Iris pigment epithelial cell (primary cell): ENCODE data around the gene VAPA.
A peak's percentile ranks its signal among the peaks of the same experiment; 100 is the strongest.

ENCODE experiments used
- DNase-seq: peaks from one replicate; pipeline ENCODE4 v3.0.0-alpha.2; 2011; ENCODE audit warnings: low read depth

VAPA gene

DNA sequence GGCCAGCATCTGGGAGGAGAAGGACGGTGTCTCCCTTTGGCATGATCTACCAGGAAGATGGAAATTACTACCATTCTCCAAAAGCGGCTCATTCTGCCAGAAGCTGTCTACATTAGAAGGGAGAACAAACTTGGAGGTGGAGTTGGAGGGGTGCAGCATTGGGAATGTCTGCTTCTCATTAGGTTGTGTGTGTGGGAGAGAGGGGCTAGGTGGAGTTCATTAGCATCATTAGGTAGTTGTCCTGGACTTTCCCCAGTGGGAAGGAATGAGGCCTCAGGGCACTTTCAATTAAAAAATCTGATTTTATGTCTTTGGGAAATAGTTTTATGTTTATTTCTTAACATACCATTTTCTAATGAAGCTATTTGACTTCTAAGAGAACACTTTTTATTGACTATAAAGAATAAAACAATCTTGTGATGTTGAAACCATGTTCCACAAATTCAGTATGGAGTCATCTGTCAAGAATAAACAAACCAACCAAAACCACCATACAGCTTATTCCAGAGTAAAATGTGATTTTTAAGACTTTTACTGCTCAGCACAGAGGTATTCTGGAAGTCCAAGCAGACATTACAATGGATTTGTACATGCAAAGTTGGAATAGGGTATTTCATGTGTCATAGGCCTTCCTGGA, 60.6 kb downstream of the VAPA start:
- DNase-seq = no peak

DNA sequence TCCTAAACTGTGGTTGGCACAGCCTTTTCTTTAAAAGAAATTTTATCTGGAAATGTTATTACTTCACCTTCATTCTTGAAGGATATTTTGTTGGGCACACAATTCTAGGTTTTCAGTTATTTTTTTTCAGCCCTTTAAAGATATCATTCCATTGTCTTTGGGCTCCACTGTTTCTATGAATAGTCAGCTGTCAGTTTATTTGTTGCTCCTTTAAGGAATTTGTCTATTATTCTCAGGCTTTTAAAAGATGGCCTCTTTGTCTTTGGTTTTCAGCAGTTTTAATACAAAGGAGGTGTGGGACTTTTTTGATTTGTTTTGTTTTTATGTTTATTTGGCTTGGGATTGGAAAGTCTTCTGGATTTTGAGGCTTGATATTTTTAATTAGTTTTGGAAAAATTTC, 61.8 kb downstream of the VAPA start:
- no peak for DNase-seq

DNA sequence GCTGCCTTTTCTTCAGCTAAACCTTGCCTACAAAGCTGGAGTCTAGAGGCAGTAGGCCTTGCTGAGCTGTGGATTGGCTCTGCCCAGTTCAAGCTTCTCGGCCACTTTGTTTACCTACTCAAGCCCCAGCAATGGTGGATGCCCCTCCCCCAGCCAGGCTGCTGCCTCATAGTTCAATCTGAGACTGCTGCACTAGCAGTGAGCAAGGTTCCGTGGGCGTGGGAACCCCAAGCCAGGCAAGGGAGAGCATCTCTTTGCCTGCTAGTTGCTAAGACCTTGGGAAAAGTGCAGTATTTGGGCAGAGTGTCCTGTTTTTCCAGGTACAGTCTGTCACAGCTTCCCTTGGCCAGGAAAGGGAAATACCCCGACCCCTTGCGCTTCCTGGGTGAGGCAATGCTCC, 68.9 kb downstream of the VAPA start:
- peak; percentile 28 for DNase-seq

GRCh38 chr18:9984080-9984479, 70.3 kb downstream of the VAPA start:
- no peak for DNase-seq

DNA sequence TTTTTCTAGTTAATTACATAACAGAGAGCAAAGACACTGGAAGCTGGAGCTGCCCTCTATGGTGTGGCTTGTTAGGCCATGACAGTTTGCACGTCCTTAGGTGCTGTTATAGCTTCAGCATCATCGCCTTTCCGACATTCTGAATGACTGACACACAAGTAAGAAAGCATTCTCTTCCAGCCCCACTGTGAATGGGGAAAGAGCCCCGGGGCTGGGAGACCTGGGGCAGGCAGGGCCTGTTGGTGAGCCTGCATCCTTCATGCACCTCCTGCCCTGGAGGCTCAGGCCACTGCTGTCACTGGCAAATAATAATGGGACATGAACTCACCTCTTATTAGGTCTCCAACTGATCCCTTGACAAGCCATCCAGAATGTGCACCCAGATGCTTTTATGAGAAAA, 71.8 kb downstream of the VAPA start:
- no peak for DNase-seq

DNA sequence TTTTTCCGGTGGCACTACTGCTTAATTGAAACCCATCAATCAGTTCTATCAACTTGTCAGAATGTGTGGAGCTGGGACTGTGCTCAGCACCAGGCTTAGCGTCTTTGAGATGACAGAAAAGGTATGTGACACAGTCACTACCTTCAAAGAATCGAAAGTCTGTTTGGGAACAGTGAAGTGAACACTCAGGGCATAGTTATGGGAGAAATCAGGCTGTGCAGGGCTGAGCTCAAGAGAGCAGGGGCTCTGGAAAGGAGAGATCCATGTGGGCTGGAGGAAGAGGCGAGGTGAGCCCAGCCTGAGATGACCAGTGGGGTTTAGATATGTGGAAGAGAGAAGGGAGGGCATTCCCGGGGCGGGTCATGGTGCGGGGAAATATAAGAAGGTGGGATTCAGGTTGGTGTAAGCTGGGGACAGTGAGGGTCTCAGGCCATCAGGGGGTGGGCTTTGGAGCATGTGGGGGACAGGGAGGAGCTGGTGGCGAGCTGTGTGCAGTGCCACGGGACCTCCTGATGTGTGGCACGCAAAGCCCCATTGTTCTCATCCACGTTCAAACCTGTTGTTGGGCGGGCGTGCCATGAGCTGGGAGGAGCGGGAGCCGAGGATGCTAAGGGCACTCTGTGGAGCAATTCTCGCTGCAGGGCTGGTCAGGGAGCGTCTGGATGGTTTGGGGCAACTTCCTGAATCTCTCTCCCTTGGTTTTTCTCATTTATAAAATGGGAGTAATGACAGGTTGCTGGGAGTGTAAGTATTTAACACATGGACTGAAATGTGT, 72.5 kb downstream of the VAPA start:
- no peak for DNase-seq

DNA sequence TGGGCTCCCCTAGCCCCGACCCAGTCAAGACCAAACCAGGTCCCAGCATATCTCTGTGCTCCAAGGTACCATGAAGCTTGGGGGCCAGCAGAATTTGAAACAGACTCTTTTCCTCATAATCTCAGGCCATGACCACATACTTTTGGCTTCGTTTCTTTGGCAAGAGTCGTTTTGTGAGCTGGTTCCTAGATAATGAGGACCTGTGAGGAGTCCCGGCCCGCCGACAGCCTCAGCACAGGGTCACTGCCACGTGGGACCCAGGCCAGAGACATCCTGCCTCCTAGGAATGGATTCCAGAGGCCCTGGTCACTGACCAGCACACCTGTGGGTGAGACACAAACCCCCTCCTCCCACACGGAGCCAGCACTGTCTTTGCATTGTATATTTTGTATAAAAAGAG, 73.5 kb downstream of the VAPA start:
- DNase-seq = no peak

DNA sequence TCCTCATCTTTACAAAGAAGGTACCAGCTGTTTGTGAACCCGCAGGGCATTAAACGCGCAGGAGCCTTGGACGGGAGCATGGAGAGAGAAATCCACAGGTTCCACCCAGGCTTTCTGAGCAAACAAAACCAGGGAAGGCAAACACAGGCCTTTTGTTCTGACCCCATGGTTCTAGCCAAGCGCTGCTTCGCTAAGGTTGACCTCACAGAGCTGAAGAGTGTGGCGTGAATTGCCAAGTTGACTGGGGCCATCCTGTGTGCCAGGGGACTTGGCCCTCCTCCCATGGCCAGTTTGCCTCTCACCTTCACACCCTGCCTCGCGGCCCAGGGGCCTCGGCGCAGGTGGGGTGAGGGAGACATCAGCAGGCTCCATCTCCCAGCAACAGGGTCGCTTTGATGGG, 74.1 kb downstream of the VAPA start:
- no peak for DNase-seq

- no peak for DNase-seq
Observed at GRCh38 chr18:9988665-9989064, 74.8 kb downstream of the VAPA start.

DNA sequence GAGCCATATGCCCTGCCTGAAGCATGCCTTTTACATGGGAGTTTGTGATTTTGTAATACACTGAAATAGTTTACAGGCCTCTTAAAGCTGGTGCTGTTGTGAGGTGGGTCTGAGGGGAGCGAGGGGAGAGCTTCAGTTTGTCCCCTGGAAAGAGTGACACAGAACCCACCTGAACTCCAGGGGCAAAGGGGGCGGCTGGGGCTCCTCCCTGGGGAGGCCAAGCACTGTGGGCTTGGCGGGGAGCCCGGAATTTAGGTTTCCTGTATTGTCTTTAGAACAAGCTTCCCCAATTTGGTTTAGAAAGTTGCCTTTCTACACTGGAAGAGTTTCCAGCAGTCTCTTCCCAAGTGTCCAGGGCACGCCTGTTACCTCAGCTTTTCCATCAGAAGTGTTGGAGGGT, 75.7 kb downstream of the VAPA start:
- DNase-seq = no peak

- no peak for DNase-seq
Observed at GRCh38 chr18:9991011-9992000, 77.5 kb downstream of the VAPA start.

DNA sequence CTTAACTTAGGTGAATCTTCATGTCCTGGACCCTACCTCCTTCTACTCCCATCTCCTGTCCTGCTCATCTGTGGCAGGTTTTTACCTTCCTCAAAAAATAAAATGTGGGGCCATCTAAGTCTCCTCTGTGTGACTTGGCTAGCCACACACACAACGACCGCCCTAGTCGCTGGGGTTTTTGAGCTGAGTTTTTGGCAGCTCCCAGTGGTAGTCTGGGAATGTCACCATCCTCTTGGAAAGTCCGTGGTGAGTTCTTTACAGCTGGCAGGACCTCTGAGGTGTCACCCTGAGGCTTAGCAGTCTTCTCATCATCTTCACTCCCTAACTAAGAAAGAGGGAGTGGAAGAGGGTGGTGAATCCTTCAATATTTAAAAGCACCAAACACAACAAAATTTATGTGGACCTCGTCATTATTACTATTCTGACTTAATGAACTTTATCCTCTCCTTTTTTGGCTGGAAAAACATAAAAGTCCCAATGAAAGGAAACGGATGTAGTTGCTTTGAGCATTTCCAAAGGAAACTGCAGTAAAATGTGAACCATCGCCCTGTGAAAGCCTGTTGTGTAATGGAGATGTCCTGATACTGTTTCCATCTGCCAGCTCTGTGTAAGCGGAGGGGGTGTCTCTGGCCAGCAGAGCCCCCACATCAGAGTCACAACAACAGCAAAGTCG, 78.6 kb downstream of the VAPA start:
- no peak for DNase-seq

GRCh38 chr18:9992973-9993520, 79.2 kb downstream of the VAPA start:
- DNase-seq = no peak

DNA sequence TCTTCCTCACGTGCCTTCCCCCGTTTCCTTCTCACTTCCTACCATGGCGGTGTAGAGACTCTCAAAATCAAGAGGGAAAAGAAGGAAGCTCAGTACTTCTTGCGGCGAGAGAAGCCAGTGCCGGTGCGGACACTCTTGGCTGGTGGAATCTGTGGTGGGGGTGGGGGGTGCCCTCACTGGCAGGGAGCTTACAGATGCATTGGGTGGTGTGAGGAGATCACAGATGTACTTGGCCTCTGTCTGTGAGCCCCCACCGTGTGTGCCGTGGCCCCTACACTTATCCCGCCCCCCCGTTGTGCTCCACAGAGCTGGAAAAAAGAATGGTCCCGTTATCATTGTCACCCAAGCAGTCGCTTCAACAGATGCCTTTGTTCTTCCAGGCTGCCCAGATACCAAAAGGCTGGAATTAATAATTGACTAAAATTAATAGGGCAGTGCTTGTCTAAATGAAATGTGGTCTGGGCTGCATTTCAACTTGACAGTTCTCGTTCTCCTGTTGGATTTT, 79.8 kb downstream of the VAPA start:
- DNase-seq = no peak

GRCh38 chr18:9994026-9994570, 80.3 kb downstream of the VAPA start:
- no peak for DNase-seq

DNA sequence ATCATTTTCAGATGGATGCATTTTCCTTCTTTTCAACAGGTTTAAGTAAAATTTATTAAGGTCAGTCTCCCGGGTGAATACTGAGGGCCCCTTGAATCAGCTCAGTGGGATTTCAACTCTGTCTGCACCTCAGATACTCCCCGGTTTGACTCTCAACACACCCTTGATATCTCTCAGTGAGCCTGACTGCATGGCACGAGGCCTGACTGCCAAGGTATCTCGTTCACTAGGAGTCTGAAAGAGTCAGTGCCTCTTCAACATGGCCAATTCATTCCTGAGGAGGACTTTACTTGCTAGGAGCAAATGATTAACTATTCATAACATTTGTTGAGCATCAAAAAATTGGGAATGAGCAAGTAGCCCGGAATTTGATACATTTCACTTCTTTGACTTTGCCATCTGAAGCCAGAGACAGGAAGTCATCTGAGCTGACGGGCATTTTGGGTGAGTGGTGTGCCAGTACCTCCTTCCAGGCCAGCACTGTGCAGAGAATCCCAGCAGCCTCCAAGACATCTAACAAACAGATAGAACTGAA, 81.0 kb downstream of the VAPA start:
- no peak for DNase-seq

- no peak for DNase-seq
Observed at GRCh38 chr18:9995631-9996030, 81.8 kb downstream of the VAPA start.

DNA sequence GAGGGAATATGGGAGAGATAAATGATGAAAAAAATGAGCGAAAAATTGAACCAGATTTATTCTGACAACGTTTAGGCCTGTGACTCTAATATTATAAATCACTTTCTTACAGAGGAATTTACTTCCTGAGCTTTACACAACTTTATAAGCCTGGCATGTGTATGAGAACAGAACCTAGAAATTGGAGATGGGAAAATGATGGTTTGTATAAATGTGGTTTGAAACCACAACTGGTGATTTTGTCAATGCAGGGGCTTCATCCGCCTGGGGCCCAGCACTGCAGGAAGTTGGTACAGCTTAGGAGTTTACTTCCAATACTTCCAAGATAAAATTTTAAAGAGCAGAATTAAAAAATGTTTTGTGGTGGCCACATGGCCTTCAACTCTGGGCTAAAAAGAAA, 82.3 kb downstream of the VAPA start:
- DNase-seq = no peak

DNA sequence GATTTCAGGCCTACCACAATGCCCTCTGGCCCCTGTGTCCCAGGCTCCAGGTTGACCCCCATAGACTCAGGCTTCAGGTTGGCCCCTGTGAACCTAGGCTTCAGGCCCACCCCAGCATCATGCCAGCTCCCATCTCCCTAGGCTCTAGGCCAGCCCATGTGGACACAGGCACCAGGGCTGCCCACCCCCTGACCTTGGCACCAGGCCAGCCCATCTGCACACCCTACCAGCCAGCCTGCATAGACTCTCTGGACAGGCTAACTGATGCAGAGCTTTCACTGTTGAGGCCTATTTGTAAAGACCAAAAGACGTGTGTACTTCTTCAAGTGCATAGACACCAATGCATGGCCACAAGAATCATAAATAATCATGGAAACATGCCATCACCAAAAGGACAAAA, 83.9 kb downstream of the VAPA start:
- no peak for DNase-seq

DNA sequence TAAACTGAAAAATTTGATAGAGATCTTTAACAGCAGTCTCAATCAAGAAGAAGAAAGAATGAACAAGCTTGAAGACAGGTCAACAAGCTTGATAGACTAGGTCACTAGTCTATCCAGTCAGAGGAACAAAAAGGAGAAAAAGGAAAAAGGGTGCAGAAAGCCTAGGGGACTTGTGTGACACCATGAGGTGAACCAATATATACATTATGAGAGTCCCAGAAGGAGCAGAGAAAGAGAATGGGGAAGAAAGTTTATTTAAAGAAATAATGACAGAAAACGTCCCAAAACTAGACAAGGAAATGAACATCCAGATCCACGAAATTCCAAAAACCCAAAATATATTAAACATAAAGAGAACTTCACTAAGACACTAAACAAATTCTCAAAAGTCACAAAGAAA, 84.5 kb downstream of the VAPA start:
- no peak for DNase-seq

DNA sequence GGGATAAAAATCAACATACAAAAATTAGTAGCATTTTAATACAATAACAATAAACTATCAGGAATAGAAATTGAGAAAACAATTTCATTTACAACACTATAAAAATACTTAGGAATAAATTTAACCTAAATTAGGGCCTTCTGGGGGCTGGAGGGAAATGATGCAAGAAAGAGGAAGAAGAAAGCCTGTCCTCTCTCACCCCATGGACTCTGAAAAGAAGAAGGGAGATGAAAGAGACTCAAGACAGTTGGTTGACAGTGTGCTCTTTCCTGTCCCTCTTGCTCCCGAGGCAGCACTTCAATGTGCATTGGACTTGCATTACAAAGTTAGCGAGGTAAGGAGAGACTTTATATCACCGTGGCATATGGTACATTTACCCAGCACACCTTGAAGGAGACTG, 88.5 kb downstream of the VAPA start:
- no peak for DNase-seq
